ENCODE measurements around the gene RHOXF1. TPM values are rescaled to one million over a fixed set of nuclear protein-coding genes. Genes with fewer than 3 reads are reported as not detected.
"Not testable (repeated sequence)": the region's sequence is repeated elsewhere in the genome, so short reads cannot be mapped to it uniquely, and the experiment has no call there.

RHOXF1 gene
- total and polyA plus RNA-seq, 2 donors (not counting 3 experiments of a cell fraction or from before 2014, with no cell fraction given) = not detected

- Histone ChIP-seq H2AFZ (ENCODE audit: low read depth, low read length) (no peak overlapping the region), H3K9me3 (replicated peaks; ENCODE audit: control insufficient read depth, insufficient read depth, low read length) (no peaks in the 10 kb centered on the region), H3K4me3 (replicated peaks in 1 of 3; ENCODE audit: insufficient read depth in 1 of 3, low read depth in 1 of 3, low read length in 3 of 3) (no peak overlapping the region), H3K4me2 (ENCODE audit: insufficient read depth, low read length) (no peak overlapping the region), H3K4me1 (ENCODE audit: control insufficient read depth, extremely low read depth, insufficient read depth, low read length) (no peaks in the 10 kb centered on the region), H3K36me3 (ENCODE audit: control insufficient read depth in 2 of 2, extremely low read depth in 1 of 2, insufficient read depth in 2 of 2, low read length in 2 of 2) (no peaks in the 10 kb centered on the region), H3K79me2 (ENCODE audit: control insufficient read depth, insufficient read depth, low read length) (no peaks in the 10 kb centered on the region), H3K9ac (replicated peaks; ENCODE audit: extremely low read depth, insufficient read depth, low read length) (no peak overlapping the region), H4K20me1 (replicated peaks; ENCODE audit: control insufficient read depth, extremely low read depth, insufficient read depth, low read length) (no peaks in the 10 kb centered on the region), H3K27me3 (ENCODE audit: control insufficient read depth in 2 of 2, insufficient read depth in 2 of 2, low read length in 2 of 2) (no peaks in the 10 kb centered on the region), H3K9me1 (replicated peaks; ENCODE audit: control insufficient read depth, extremely low read depth, insufficient read depth, low read length) (no peaks in the 10 kb centered on the region), H3K27ac (ENCODE audit: insufficient read depth, low read depth, low read length) (no peak overlapping the region)
- CTCF ChIA-PET = interaction anchor here (1.0 to 1.5 kb wide), 2 partner anchors 126 kb away, joined by 3 to 6 read pairs; no protein-coding TSS in a partner anchor
- intact Hi-C loops (cut with micrococcal nuclease) = no loop called here
- no peak for DNase-seq (ENCODE audit: low read depth, low spot score)
- dilution Hi-C loops (cut with MboI; ENCODE audit: extremely low pct_ligation_motif_present, low sequenced_read_pairs) = no loop called here
- TF ChIP-seq EZH2 (IDR thresholded peaks at IDR 0.05; ENCODE audit: borderline replicate concordance, low read depth, low read length, severe bottlenecking) = no peak
- no peak for TF ChIP-seq POLR2AphosphoS5 (IDR thresholded peaks at IDR 0.05; ENCODE audit: insufficient read depth, low read depth, low read length)
- no peak for TF ChIP-seq GATA2 (IDR thresholded peaks at IDR 0.05; ENCODE audit: insufficient read depth, insufficient read length, low read depth, low read length)
- BruUV-seq (replicated peaks) = no TSS peak
- POLR2A ChIA-PET = no interaction called here
- FAIRE-seq = no peak
Measured at GRCh38 chrX:120087289-120088017, 28.3 kb downstream of the RHOXF1 start.

GRCh38 chrX:120085553-120086185 lies 30.0 kb downstream of the RHOXF1 start:
- dilution Hi-C loops (cut with MboI; ENCODE audit: extremely low pct_ligation_motif_present, low sequenced_read_pairs); H3K36me3 ChIP-seq (ENCODE audit: control insufficient read depth in 2 of 2, extremely low read depth in 1 of 2, insufficient read depth in 2 of 2, low read length in 2 of 2); intact Hi-C loops (cut with micrococcal nuclease); H3K27me3 ChIP-seq (ENCODE audit: control insufficient read depth in 2 of 2, insufficient read depth in 2 of 2, low read length in 2 of 2); H3K4me3 ChIP-seq (replicated peaks in 1 of 3; ENCODE audit: insufficient read depth in 1 of 3, low read depth in 1 of 3, low read length in 3 of 3); H2AFZ ChIP-seq (ENCODE audit: low read depth, low read length); POLR2A ChIA-PET; H3K9ac ChIP-seq (replicated peaks; ENCODE audit: extremely low read depth, insufficient read depth, low read length); H3K27ac ChIP-seq (ENCODE audit: insufficient read depth, low read depth, low read length); H3K79me2 ChIP-seq (ENCODE audit: control insufficient read depth, insufficient read depth, low read length); H3K4me2 ChIP-seq (ENCODE audit: insufficient read depth, low read length); CTCF ChIA-PET; H3K9me3 ChIP-seq (replicated peaks; ENCODE audit: control insufficient read depth, insufficient read depth, low read length); H4K20me1 ChIP-seq (replicated peaks; ENCODE audit: control insufficient read depth, extremely low read depth, insufficient read depth, low read length); H3K9me1 ChIP-seq (replicated peaks; ENCODE audit: control insufficient read depth, extremely low read depth, insufficient read depth, low read length); H3K4me1 ChIP-seq (ENCODE audit: control insufficient read depth, extremely low read depth, insufficient read depth, low read length); DNase-seq (ENCODE audit: low read depth, low spot score); BruUV-seq (replicated peaks): not testable (repeated sequence)
- peak; percentile 96 for FAIRE-seq

- BruUV-seq (replicated peaks); FAIRE-seq; dilution Hi-C loops (cut with MboI; ENCODE audit: extremely low pct_ligation_motif_present, low sequenced_read_pairs): not testable (repeated sequence)
Measured at GRCh38 chrX:120077590-120077989, 38.1 kb downstream of the RHOXF1 start, which contains the start of gene RHOXF2B. TSS of gene RHOXF2B (minus strand) at chrX:120077690. CDS start at chrX:120077552, 138 bp downstream.

More at GRCh38 chrX:120077590-120077989, 38.1 kb downstream of the RHOXF1 start, which contains the start of gene RHOXF2B:
- DNase-seq (ENCODE audit: low read depth, low spot score); H3K9me3 ChIP-seq (replicated peaks; ENCODE audit: control insufficient read depth, insufficient read depth, low read length); H3K4me3 ChIP-seq (replicated peaks in 1 of 3; ENCODE audit: insufficient read depth in 1 of 3, low read depth in 1 of 3, low read length in 3 of 3); intact Hi-C loops (cut with micrococcal nuclease); H3K27ac ChIP-seq (ENCODE audit: insufficient read depth, low read depth, low read length); CTCF ChIA-PET; H3K27me3 ChIP-seq (ENCODE audit: control insufficient read depth in 2 of 2, insufficient read depth in 2 of 2, low read length in 2 of 2); POLR2A ChIA-PET; H3K4me1 ChIP-seq (ENCODE audit: control insufficient read depth, extremely low read depth, insufficient read depth, low read length); H3K9me1 ChIP-seq (replicated peaks; ENCODE audit: control insufficient read depth, extremely low read depth, insufficient read depth, low read length); H3K4me2 ChIP-seq (ENCODE audit: insufficient read depth, low read length); H4K20me1 ChIP-seq (replicated peaks; ENCODE audit: control insufficient read depth, extremely low read depth, insufficient read depth, low read length); H3K9ac ChIP-seq (replicated peaks; ENCODE audit: extremely low read depth, insufficient read depth, low read length); H3K79me2 ChIP-seq (ENCODE audit: control insufficient read depth, insufficient read depth, low read length); H2AFZ ChIP-seq (ENCODE audit: low read depth, low read length); H3K36me3 ChIP-seq (ENCODE audit: control insufficient read depth in 2 of 2, extremely low read depth in 1 of 2, insufficient read depth in 2 of 2, low read length in 2 of 2): not testable (repeated sequence)
